Skeletal muscle satellite cell (primary cell): ENCODE data around the gene IGLON5.

ENCODE experiments used
- H3K27me3 ChIP-seq: 2 replicates; pipeline ENCODE4 v1.7.0; 2013; ENCODE audit warnings: low read length; ENCODE audit not compliant: control insufficient read depth, insufficient read depth
- H3K36me3 ChIP-seq: 2 replicates; pipeline ENCODE4 v1.7.0; 2013; ENCODE audit warnings: mild to moderate bottlenecking, control low read depth, low read length; ENCODE audit not compliant: insufficient read depth
- H3K4me1 ChIP-seq: 2 replicates; pipeline ENCODE4 v1.7.0; 2013; ENCODE audit warnings: low read length; ENCODE audit not compliant: control insufficient read depth, insufficient read depth
- H3K4me2 ChIP-seq: 2 replicates; pipeline ENCODE4 v1.7.0; 2013; ENCODE audit warnings: mild to moderate bottlenecking, low read length
- H3K4me3 ChIP-seq: 2 replicates; pipeline ENCODE4 v1.7.0; 2013; ENCODE audit warnings: low read length
- H3K9ac ChIP-seq: 2 replicates; pipeline ENCODE4 v1.7.0; 2013; ENCODE audit warnings: mild to moderate bottlenecking, low read depth, low read length, moderate library complexity
- H3K9me3 ChIP-seq: replicated peaks from 2 replicates; pipeline ENCODE4 v1.7.0; 2013; ENCODE audit warnings: mild to moderate bottlenecking, control low read depth, low read length

The IGLON5 gene

GRCh38 chr19:51371186-51371690, 59.8 kb downstream of the IGLON5 start:
- Histone ChIP-seq H3K36me3 (no peaks in the 10 kb centered on the region), H3K4me1 (peaks cover 13% of the 10 kb centered on the region), H3K9me3 (no peaks in the 10 kb centered on the region), H3K4me3 (no peak overlapping the region), H3K27me3 (no peaks in the 10 kb centered on the region), H3K4me2 (no peak overlapping the region), H3K9ac (no peak overlapping the region)

- Histone ChIP-seq H3K36me3 (no peaks in the 10 kb centered on the region), H3K9me3 (no peaks in the 10 kb centered on the region), H3K4me2 (no peak overlapping the region), H3K4me3 (no peak overlapping the region), H3K27me3 (no peaks in the 10 kb centered on the region), H3K9ac (no peak overlapping the region), H3K4me1 (peaks cover 7% of the 10 kb centered on the region)
These were observed 60.7 kb downstream of the IGLON5 start for GRCh38 chr19:51372021-51372648.

GRCh38 chr19:51372649-51373504, 61.4 kb downstream of the IGLON5 start, which contains the start of gene NKG7:
Gene NKG7 (minus strand): TSS chr19:51372654. CDS start chr19:51372535, 119 bp downstream.
- H3K4me1 ChIP-seq, result peaks cover 5% of the 10 kb centered on the region
- no peaks in the 10 kb centered on the region for H3K36me3 ChIP-seq
- H3K9me3 ChIP-seq, result no peaks in the 10 kb centered on the region
- no peak within 1 kb of the TSS for H3K9ac ChIP-seq
- H3K4me3 ChIP-seq, result no peak within 1 kb of the TSS
- no peak within 1 kb of the TSS for H3K4me2 ChIP-seq
- no peaks in the 10 kb centered on the region for H3K27me3 ChIP-seq

GRCh38 chr19:51375504-51376221, 64.2 kb downstream of the IGLON5 start:
- Histone ChIP-seq H3K4me3 (no peak overlapping the region), H3K27me3 (no peaks in the 10 kb centered on the region), H3K9ac (no peak overlapping the region), H3K36me3 (no peaks in the 10 kb centered on the region), H3K4me2 (no peak overlapping the region), H3K4me1 (no peaks in the 10 kb centered on the region), H3K9me3 (no peaks in the 10 kb centered on the region)

GRCh38 chr19:51377422-51377821, 66.0 kb downstream of the IGLON5 start:
- Histone ChIP-seq H3K4me3 (no peak overlapping the region), H3K9me3 (no peaks in the 10 kb centered on the region), H3K4me2 (no peak overlapping the region), H3K4me1 (no peaks in the 10 kb centered on the region), H3K27me3 (no peaks in the 10 kb centered on the region), H3K9ac (no peak overlapping the region), H3K36me3 (no peaks in the 10 kb centered on the region)

- Histone ChIP-seq H3K36me3 (no peaks in the 10 kb centered on the region), H3K4me3 (no peak overlapping the region), H3K9me3 (no peaks in the 10 kb centered on the region), H3K27me3 (no peaks in the 10 kb centered on the region), H3K4me1 (no peaks in the 10 kb centered on the region), H3K9ac (no peak overlapping the region), H3K4me2 (no peak overlapping the region)
These were observed 68.9 kb downstream of the IGLON5 start for GRCh38 chr19:51380379-51380778.
